Body of pancreas (tissue), 4 donors: ENCODE data around the gene OMA1. TPM values are rescaled to one million over a fixed set of nuclear protein-coding genes. Genes with fewer than 3 reads are reported as not detected.
"Not testable (repeated sequence)": the region's sequence is repeated elsewhere in the genome, so short reads cannot be mapped to it uniquely, and the experiment has no call there.

Source experiments
- ATAC-seq: fragments of 150-250 bp; one replicate; pipeline ENCODE4 v1.9.1; 2016
- DNase-seq, 4 donors: peaks; one replicate each; pipeline ENCODE4 v3.0.0-alpha.2; 2019
- H3K27ac ChIP-seq, 4 donors: fragments of 200-600 bp; sonication (generic); 1 replicate in 3 of 4; 2 replicates in 1 of 4; pipeline versions ENCODE4 v1.5.1 to v1.6.1; 2016 to 2019; ENCODE audit warnings: mild to moderate bottlenecking in 1 of 4, mixed read lengths in 1 of 4, moderate library complexity in 1 of 4
- H3K27me3 ChIP-seq, 2 donors: fragments of 200-600 bp; sonication (generic); one replicate each; pipeline ENCODE4 v1.6.0; 2016; ENCODE audit warnings: mild to moderate bottlenecking in 1 of 2
- H3K36me3 ChIP-seq, 2 donors: fragments of 200-600 bp; sonication (generic); replicated peaks in 1 of 2; 2 replicates each; pipeline ENCODE4 v1.5.1; 2016; ENCODE audit warnings: low read depth in 2 of 2; ENCODE audit not compliant: insufficient read depth in 1 of 2
- H3K4me1 ChIP-seq: fragments of 200-600 bp; sonication (generic); one replicate; pipeline ENCODE4 v1.6.0; 2016
- H3K4me3 ChIP-seq, 2 donors: fragments of 200-600 bp; sonication (generic); 1 replicate in 1 of 2; 2 replicates in 1 of 2; pipeline ENCODE4 v1.5.1; 2016 to 2019
- H3K9me3 ChIP-seq, 3 donors: fragments of 200-600 bp; sonication (generic); 1 replicate in 2 of 3; 2 replicates in 1 of 3; pipeline ENCODE4 v1.5.1; 2016
- CTCF ChIP-seq, 7 experiments: fragments of 450-650 bp in 4 of 7; fragments of 200-600 bp in 3 of 7; sonication (generic) in 3 of 7; IDR thresholded peaks; one replicate each; pipeline ENCODE4 v1.5.1; 2016 to 2019; ENCODE audit warnings: antibody characterized with exemption in 7 of 7
- POLR2A ChIP-seq, 3 donors: fragments of 450-650 bp; IDR thresholded peaks; one replicate each; pipeline ENCODE4 v1.6.1; 2016; ENCODE audit warnings: antibody characterized with exemption in 3 of 3, mild to moderate bottlenecking in 2 of 3
- WGBS, 2 donors: methylation state at CpG; one replicate each; pipeline ENCODE4 v1.1.5; 2017; 5-methylcytosine and 5-hydroxymethylcytosine counted together
- intact Hi-C: fragments of 100-400 bp; cut with DNase I; formaldehyde crosslinking; loops from one replicate; pipeline ENCODE4 v1.15.1; 2023
- total RNA-seq, 2 donors: library from RNA; depleted of rRNA; stranded (reverse); fragments of >200 nt; gene quantifications; one replicate each; pipeline ENCODE4 v1.1.0, GENCODE V29; 2016

The OMA1 gene
- total RNA-seq, 2 donors from 2014 or later: 16.5 to 18.7 TPM

- WGBS, 2 donors: 81% methylated on average over 4 of the region's 4 CpGs
- Histone ChIP-seq H3K4me1 (peaks cover 26% of the 10 kb centered on the region), H3K27me3 (no peaks in the 10 kb centered on the region), H3K36me3 (no peaks in the 10 kb centered on the region), H3K4me3 (no peak overlapping the region), H3K27ac (no peak overlapping the region), H3K9me3 (no peaks in the 10 kb centered on the region)
- TF ChIP-seq POLR2A (IDR thresholded peaks at IDR 0.05) (no peak), CTCF (IDR thresholded peaks at IDR 0.05) (no peak)
- intact Hi-C loops: no loop called here
- DNase-seq (no peak), ATAC-seq (no peak)
Observed at GRCh38 chr1:58568271-58568860, 21.8 kb upstream of the OMA1 start.

- no peak for TF ChIP-seq POLR2A (IDR thresholded peaks at IDR 0.05)
- no peak for TF ChIP-seq CTCF (IDR thresholded peaks at IDR 0.05)
- H3K9me3 ChIP-seq: no peaks in the 10 kb centered on the region
- intact Hi-C loops: no loop called here
Observed at GRCh38 chr1:58566339-58566738, 19.8 kb upstream of the OMA1 start.

GRCh38 chr1:58563715-58564114 is 17.2 kb upstream of the OMA1 start:
- H3K9me3 ChIP-seq, ATAC-seq, intact Hi-C loops, H3K27me3 ChIP-seq, H3K27ac ChIP-seq, H3K36me3 ChIP-seq, DNase-seq, H3K4me1 ChIP-seq, H3K4me3 ChIP-seq: not testable (repeated sequence)
- WGBS, 2 donors: 83 to 90% methylated on average over 1 of the region's 1 CpG

More at GRCh38 chr1:58566339-58566738, 19.8 kb upstream of the OMA1 start:
- peaks cover 7% of the 10 kb centered on the region for H3K4me1 ChIP-seq
- no peaks in the 10 kb centered on the region for H3K36me3 ChIP-seq
- H3K4me3 ChIP-seq: no peak overlapping the region
- WGBS, 2 donors: 94 to 96% methylated on average over 3 of the region's 3 CpGs
- H3K27me3 ChIP-seq: no peaks in the 10 kb centered on the region
- ATAC-seq: no peak
- H3K27ac ChIP-seq: no peak overlapping the region
- no peak for DNase-seq

- Histone ChIP-seq H3K27me3 (no peaks in the 10 kb centered on the region), H3K4me1 (no peaks in the 10 kb centered on the region), H3K9me3 (no peaks in the 10 kb centered on the region), H3K4me3 (no peak overlapping the region), H3K36me3 (no peaks in the 10 kb centered on the region), H3K27ac (no peak overlapping the region)
- WGBS, 2 donors: 74 to 77% methylated on average over 6 of the region's 6 CpGs
- TF ChIP-seq CTCF (IDR thresholded peaks at IDR 0.05) (no peak), POLR2A (IDR thresholded peaks at IDR 0.05) (no peak)
- intact Hi-C loops: no loop called here
- ATAC-seq (no peak), DNase-seq (no peak)
Observed at GRCh38 chr1:58561633-58562032, 15.1 kb upstream of the OMA1 start.

- DNase-seq: no peak
- no peaks in the 10 kb centered on the region for H3K9me3 ChIP-seq
- no peak overlapping the region for H3K4me3 ChIP-seq
- H3K36me3 ChIP-seq: no peaks in the 10 kb centered on the region
- 54 to 61% methylated on average over 1 of the region's 1 CpG for WGBS, 2 donors
- H3K27ac ChIP-seq: no peak overlapping the region
- H3K4me1 ChIP-seq: no peaks in the 10 kb centered on the region
- ATAC-seq: no peak
- H3K27me3 ChIP-seq: no peaks in the 10 kb centered on the region
- intact Hi-C loops: no loop called here
- TF ChIP-seq CTCF (IDR thresholded peaks at IDR 0.05) (no peak), POLR2A (IDR thresholded peaks at IDR 0.05) (no peak)
Observed at GRCh38 chr1:58555393-58555792, 8.9 kb upstream of the OMA1 start.
